ENCODE results near the gene COL25A1. TPM values are rescaled to one million over a fixed set of nuclear protein-coding genes. Genes with fewer than 3 reads are reported as not detected.

Gene COL25A1
- total RNA-seq, 1 donor from 2014 or later = 5.6 TPM

- Histone ChIP-seq H3K9me3 (no peaks in the 10 kb centered on the region), H3K4me1 (no peaks in the 10 kb centered on the region), H3K27me3 (no peaks in the 10 kb centered on the region), H3K27ac (no peak overlapping the region), H3K4me3 (no peak overlapping the region), H3K36me3 (no peaks in the 10 kb centered on the region)
- intact Hi-C loops (cut with DNase I) = no loop called here
- DNase-seq (ENCODE audit: low spot score in 2 of 2) = no peak
- TF ChIP-seq CTCF (IDR thresholded peaks at IDR 0.05) = no peak
Observed at GRCh38 chr4:108854786-108855185, 447.7 kb downstream of the COL25A1 start.

DNA sequence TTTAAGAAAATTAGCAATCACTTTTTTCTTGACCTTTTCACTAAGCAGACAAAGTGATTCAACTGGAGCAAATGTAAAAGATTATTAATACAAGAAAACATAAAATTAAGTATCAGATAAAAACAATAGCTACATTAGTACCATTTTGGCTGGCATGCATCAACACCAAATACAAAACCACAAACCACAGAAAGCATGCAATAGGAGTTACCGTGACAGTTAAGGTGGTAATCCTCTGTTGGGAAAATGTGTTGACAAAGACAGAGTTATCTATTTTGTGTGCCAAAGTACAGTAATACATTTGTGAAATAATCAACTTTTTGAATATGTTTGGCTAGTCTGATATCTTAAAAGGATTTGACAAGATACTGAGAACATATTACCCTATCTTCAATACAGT, 449.8 kb downstream of the COL25A1 start:
- H3K4me1 ChIP-seq = no peaks in the 10 kb centered on the region
- H3K9me3 ChIP-seq = no peaks in the 10 kb centered on the region
- no peak overlapping the region for H3K27ac ChIP-seq
- H3K36me3 ChIP-seq = no peaks in the 10 kb centered on the region
- no peak overlapping the region for H3K4me3 ChIP-seq
- no peak for TF ChIP-seq CTCF (IDR thresholded peaks at IDR 0.05)
- intact Hi-C loops (cut with DNase I) = no loop called here
- H3K27me3 ChIP-seq = no peaks in the 10 kb centered on the region
- no peak for DNase-seq (ENCODE audit: low spot score in 2 of 2)

- Histone ChIP-seq H3K36me3 (no peaks in the 10 kb centered on the region), H3K27ac (no peak overlapping the region), H3K4me3 (no peak overlapping the region), H3K27me3 (no peaks in the 10 kb centered on the region), H3K4me1 (no peaks in the 10 kb centered on the region), H3K9me3 (no peaks in the 10 kb centered on the region)
- intact Hi-C loops (cut with DNase I) = no loop called here
- TF ChIP-seq CTCF (IDR thresholded peaks at IDR 0.05) = no peak
- DNase-seq (ENCODE audit: low spot score in 2 of 2) = no peak
Observed at GRCh38 chr4:108851366-108851765, 451.1 kb downstream of the COL25A1 start.

GRCh38 chr4:108850219-108850649, 452.2 kb downstream of the COL25A1 start:
- Histone ChIP-seq H3K4me3 (no peak overlapping the region), H3K9me3 (no peaks in the 10 kb centered on the region), H3K27ac (no peak overlapping the region), H3K4me1 (no peaks in the 10 kb centered on the region), H3K27me3 (no peaks in the 10 kb centered on the region), H3K36me3 (no peaks in the 10 kb centered on the region)
- intact Hi-C loops (cut with DNase I) = no loop called here
- no peak for TF ChIP-seq CTCF (IDR thresholded peaks at IDR 0.05)
- DNase-seq (ENCODE audit: low spot score in 2 of 2) = no peak

DNA sequence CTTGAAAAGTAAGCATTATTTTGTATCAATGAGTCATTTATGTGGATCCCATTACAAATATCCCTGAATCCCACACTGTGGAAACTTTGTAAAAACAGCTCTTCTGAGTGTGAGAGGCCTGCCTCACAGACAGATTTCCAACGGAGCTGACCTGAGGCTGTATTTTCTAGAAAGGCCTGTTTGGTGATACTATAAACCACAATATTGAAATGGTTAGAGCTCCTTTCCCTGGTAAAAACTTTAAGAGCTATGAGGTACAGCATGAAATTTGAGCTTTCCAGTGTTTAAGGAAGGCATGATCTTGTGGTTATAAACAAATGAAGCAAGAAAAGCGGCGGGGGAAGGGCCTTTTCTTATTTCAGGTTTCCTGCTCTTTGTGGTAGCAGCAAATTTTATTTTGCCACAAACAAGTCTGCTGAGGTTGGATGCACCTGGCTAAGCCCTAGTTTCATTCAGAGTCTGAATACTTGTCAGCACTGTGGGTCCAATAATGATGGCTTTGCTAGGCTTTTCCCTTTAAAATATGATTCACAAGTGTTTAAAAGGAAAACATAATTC, 452.8 kb downstream of the COL25A1 start:
- Histone ChIP-seq H3K27me3 (no peaks in the 10 kb centered on the region), H3K4me1 (no peaks in the 10 kb centered on the region), H3K4me3 (no peak overlapping the region), H3K27ac (no peak overlapping the region), H3K9me3 (no peaks in the 10 kb centered on the region), H3K36me3 (no peaks in the 10 kb centered on the region)
- TF ChIP-seq CTCF (IDR thresholded peaks at IDR 0.05) = no peak
- intact Hi-C loops (cut with DNase I) = no loop called here
- DNase-seq (ENCODE audit: low spot score in 2 of 2) = no peak

DNA sequence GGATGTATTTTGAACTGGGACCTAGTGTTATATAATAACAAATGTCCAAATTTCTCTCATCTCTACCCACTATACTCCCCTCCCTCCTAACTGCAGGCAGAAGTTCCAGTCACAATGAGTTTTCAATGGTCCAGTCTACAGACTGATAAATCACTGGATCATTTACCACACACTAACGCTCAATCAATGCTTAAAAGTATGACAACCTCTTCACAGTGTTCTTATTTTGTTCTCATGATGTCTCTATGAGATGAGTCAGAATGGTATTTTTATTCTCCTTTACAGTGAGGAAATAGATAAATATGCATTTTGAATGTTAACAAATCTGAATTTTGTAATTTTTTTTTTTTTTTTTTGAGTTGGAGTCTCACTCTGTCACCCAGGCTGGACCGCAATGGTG, 455.9 kb downstream of the COL25A1 start:
- intact Hi-C loops (cut with DNase I) = no loop called here
- Histone ChIP-seq H3K9me3 (no peaks in the 10 kb centered on the region), H3K4me3 (no peak overlapping the region), H3K27me3 (no peaks in the 10 kb centered on the region), H3K36me3 (no peaks in the 10 kb centered on the region), H3K27ac (no peak overlapping the region), H3K4me1 (no peaks in the 10 kb centered on the region)
- TF ChIP-seq CTCF (IDR thresholded peaks at IDR 0.05) = no peak
- no peak for DNase-seq (ENCODE audit: low spot score in 2 of 2)

Data from ascending aorta (tissue), 2 donors.